Activated CD4-positive, alpha-beta T cell treated with anti-CD3 and anti-CD28 coated beads for 24 hours (primary cell): ENCODE results near the gene MYO3B.
"Not testable (repeated sequence)": the region's sequence is repeated elsewhere in the genome, so short reads cannot be mapped to it uniquely, and the experiment has no call there.

Source experiments
- DNase-seq, 2 donors: peaks; one replicate each; pipeline ENCODE4 v3.0.0-alpha.2; 2020; ENCODE audit warnings: low read depth in 2 of 2

Gene MYO3B

GRCh38 chr2:170472498-170472897 lies 294.6 kb downstream of the MYO3B start:
- not testable (repeated sequence) for DNase-seq

GRCh38 chr2:170475878-170476277 lies 297.9 kb downstream of the MYO3B start:
- DNase-seq, result no peak

DNA sequence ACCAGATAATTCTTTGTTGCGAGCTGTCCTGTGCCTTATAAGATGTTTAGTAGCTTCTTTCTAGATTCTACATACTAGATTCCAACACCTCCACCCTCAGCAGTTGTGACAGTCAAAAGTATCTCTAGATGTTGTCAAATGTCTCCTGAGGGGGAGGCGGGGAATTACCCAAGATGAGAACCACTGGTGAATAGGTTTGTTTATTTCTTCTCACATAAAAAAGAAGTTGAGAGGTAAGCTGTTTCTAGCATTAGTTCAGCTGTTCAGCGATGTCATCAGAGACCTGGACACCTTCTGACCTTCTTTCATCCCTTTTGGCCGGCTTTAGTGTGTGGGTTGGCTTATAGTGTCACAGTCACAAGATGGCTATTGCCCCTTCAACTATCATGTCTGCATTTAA lies 299.7 kb downstream of the MYO3B start:
- DNase-seq, result no peak

DNA sequence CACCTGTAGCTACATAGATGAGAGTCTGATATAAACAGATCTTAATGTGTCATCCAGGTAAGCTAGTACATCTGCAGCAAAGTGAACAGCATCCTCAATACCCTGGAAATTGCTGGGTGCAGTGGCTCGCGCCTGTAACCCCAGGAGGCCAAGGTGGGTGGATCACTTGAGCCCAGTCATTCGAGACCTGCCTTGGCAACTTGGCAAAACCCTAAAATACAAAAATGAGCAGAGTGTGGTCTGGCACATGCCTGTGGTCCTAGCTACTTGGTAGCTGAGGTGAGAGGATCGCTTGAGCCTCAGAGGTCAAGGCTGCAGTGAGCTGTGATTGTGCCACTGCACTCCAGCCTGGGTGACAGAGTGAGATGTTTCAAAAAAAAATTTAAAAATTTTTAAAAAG lies 303.3 kb downstream of the MYO3B start:
- DNase-seq, result no peak

GRCh38 chr2:170484552-170484951 lies 306.6 kb downstream of the MYO3B start:
- DNase-seq, result no peak

DNA sequence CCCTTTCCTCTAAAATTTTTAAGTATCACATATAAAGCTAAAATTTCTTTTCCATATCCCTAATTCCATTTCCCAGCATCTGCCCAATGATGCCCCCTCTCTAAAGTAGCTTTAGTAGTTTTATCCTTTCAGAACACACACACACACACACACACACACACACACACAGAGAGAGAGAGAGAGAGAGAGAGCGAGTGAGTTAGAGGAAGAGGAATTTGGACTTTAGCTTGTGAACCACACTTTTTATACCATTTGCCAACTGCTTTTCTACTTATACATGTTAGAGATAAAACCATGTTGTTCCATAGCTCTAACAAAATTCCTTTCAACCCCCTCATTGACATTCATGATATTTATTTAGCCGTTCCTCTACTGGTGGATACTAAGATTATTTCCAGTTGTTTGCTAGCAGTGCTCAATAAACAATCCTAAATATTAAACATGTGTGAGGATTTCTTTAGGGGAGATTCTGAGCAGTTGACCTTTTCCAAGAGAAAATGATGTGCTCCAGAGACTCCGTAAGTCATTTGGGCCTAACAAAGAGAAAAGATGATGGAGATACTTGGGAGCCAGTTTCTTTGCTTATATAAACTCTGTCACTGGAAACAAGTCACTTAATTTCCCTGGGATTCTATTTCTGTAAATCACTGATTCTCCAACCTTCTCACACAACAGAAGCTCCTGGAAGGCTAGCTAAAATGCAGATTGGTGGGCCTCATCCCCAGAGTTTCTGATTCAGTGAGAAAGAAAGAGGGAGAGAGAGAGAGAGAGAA lies 307.5 kb downstream of the MYO3B start:
- no peak for DNase-seq

DNA sequence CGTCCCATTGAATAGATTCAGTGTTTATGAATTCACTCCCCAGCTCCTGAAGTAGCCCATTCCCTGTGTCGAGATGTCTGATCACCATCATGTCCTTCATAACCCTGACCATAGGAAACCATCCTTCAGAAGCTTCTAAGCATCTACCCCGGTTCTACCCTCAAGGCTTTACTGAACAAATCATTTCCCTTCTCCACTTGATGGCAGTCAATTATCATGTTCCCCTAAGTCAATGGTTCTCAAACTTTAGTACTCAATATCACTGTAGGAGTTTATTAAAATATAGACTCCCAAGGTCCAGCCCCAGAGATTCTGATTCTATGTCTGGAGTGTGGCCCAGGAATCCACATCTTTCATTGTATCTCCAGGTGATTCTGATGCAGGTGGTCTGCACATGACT lies 308.8 kb downstream of the MYO3B start:
- no peak for DNase-seq

DNA sequence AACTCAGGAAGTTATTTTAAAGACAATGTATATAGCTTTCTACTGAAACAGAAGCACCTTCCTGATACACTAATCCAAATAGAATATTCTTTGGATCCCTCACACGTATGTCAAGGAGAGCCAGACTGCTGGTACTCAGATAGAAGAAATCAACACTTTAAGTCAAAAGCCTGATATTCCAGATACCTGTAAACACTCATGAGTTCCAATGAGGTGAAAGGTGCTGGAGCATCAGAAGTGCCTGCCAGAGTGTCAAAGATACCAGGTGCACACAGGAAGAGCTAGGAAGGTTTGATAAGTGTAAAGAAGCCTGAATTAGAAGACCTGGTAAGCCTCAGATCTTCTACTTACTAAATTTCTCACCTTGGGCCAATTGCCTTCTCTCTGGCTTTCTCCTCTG lies 310.9 kb downstream of the MYO3B start:
- DNase-seq, result no peak

DNA sequence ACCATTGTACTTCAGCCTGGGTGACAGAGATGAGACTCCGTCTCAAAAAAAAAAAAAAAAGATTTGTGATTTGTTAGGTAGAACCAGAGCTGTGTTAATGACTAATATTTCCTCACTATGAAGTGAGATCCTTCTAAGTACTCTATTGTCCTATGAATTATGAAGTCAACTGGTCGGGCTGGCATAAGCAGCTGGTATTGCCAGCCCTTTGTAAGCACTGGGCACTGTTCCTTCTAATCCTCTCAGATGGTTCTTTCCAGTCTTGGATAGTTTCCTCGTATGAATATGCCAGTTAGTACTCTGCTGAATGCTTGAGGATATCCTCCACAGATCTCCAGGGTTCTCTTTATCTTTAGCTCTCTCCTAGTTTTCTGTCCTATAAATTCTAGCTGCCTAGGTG lies 314.1 kb downstream of the MYO3B start:
- DNase-seq, result no peak

DNA sequence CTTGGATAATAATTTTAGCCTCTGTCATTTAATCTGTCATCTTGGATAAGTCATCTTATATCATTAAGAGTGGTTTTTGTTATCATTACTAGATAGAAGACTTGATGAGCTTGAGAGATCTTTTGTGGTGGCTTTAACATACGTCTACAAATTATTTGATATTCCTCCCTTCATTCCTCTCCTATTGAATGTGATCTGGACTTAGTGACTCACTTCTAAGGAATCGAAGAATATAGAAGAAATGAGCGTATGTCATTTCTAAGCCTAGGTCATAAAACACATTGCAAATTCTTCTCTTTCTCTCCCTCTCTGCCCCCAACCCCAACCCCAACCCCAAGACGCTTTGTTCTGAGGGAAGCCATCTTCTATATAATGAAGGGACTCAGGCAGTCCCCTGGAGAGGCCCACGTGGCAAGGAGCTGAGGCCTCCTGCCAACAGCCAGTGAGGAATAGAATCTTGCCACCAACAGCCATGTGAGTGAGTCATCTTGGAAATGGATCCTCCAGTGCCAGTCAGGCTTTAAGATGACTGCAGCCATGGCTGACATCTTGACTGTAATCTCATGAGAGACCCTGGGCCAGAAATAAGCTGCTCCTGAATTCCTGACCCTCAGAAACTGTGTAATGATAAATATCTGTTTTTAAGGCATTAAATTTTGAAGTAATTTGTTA lies 315.6 kb downstream of the MYO3B start:
- no peak for DNase-seq

DNA sequence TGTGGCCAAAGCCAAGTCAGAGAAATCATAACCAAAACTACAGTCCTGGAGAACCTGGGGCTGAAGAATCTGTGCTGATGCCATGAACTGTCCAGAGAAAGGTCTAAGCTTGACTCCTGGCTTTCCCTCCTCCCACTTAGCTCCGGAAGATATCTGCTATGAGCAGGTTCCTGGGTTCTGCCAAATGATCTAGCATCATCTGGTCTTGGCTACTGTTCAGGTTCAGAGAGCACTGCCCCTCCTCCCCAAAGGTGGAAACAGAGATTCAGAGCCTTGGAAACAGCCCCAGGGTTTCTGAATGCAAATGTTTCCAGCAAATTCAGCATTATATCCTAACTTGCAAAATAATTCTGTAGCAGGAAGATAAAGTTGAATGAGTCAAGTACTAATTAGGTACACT lies 317.9 kb downstream of the MYO3B start:
- DNase-seq, result no peak

DNA sequence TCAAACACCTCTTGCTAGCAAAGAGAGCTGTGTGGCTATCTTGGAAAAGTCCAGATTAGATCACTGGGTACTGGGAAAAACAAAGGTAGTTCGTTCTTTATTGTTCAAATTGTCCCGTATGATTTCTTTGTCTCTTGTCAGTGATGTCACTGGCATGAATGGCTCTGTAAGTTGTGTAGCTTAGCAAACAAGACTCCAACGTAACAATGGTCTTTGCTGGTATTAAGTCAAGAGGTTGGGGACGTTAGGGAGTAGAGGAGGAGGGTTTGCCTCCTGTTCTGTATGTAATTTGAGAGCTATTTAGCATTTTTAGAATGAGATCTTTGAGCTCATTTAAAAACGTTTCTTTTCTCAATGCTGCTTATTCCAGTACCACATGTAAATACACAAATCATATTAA lies 320.7 kb downstream of the MYO3B start:
- DNase-seq, result no peak

GRCh38 chr2:170500104-170500503 lies 322.2 kb downstream of the MYO3B start:
- no peak for DNase-seq

- DNase-seq, result no peak
Observed at GRCh38 chr2:170500770-170501169, 322.8 kb downstream of the MYO3B start.

DNA sequence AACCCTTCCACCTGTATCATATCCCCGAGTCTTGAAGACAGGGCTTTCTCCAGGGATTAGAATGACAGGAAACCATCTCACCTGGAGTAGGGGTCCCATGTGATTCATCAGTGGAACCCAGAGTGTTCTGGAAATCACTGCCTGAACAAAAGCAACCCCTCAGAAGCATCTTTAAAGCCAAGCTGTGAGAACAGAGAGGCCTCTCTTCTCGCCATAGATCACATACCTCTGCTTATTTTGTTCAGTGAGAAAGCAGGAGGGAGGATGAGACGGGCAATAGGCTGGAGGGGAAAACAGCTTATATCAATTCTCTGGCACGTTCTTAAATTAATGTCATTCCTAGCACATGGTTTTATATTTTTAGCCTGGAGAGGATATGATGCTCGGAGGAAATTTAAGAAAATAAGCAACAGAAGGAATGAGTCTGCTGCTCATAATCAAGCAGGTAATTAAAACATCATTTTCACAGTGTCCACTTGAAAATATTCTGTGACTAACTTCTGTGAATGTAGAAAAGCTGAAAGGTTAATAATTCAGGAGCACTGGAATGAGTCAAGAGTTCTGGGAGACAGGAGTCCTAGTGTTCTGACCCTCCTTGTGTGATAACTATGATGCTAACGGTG lies 323.6 kb downstream of the MYO3B start:
- DNase-seq, result no peak

GRCh38 chr2:170502361-170503130 lies 324.6 kb downstream of the MYO3B start:
- DNase-seq, result no peak

DNA sequence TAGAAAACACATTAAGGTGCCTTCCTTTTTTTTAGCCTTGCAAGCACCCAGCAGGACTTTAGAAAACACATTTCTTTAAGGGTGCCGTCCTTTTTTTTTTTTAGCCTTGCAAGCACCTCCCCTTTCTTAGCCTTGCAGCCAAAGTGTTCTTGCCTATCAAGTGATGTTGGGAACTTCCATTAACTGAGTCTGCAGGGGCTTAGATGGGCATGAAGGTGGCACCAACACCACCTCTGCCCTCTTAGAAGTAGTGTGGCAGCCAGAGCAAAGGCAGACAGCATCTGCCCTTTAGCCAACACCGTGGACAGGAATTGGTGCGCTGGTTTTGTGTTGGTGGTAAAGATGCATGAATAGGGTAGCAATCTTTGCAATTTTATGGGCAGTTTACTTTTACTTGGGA lies 325.6 kb downstream of the MYO3B start:
- DNase-seq, result no peak

DNA sequence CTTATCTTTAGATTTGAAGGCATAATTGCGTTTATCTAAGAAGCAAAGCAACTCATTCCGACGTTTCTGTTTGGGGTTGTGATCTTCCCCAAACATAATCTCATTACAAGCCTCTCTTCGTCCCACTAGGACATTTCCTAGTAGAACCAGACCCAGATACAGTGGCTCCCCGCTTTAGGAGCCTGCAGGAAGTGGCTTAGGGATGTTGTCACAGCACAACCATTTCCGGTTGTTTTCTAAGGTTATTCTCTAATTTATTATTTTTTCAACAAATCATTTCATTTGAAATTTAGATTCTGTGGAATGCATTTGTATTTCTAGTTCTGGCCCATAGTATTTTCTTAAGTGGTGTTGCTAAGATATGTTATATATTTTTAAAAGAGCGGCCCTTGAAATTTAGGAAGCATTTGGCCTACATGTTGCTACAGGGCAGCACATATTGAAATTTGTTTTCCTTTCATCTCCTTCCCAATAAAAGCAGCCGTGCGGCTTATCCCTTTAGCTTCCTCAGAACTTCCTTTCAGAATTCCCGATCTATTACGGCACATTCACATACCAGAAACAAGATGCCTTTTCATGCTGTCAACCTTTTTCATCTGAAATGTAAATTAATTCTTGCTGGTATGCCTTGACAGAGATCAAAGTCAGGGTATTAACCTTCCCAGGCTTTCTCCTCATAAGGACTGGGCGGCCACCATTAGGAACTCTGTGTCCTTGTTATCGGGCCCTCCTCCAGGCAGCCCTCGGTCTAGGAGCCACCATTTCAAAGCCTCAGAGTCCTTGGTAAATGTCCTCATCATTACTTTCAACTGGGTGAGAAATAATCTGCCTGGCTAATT lies 326.2 kb downstream of the MYO3B start:
- DNase-seq, result no peak

DNA sequence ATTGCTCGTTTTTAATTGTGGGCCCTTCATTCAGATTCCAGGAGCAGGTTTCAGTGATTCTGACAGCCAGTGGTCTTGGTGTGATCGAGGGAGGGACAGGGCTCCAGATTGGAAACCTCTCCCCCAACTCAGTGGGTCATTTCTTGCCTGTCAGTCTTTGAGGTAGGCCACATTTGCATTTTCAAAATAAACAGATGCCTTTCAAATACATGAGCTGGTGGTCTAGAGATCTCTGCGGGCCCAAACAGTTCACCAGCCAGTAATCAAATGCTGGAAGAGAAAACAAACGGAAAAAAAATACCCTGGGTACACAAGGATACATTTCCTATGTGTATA lies 326.8 kb downstream of the MYO3B start:
- no peak for DNase-seq

- no peak for DNase-seq
Observed at GRCh38 chr2:170505631-170506275, 327.8 kb downstream of the MYO3B start.
